ENCODE measurements around the gene NPY5R. TPM values are rescaled to one million over a fixed set of nuclear protein-coding genes. Genes with fewer than 3 reads are reported as not detected.
A peak's percentile ranks its signal among the peaks of the same experiment; 100 is the strongest.

The NPY5R gene
- total RNA-seq, 1 experiment from 2014 or later, result not detected

DNA sequence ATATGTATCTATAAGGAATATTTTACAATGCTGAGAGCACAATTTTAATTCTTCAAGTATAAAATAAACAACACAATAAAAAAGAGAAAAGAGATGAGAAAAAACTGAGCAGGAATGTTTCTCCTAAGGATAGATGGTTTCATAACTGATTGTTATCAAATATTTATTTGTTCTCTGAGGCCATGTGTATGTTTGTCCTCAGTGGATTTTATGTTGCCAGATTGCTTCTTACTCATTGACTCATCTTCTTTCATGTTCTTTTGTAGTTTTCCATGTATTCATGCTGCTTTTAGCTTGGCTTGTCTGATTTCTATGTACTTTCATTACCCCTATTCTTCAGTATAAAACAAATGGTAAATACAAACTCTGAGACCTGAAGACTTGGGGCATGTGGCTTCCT is 41.2 kb downstream of the NPY5R start:
- DNase-seq (ENCODE audit: low read depth), result no peak

DNA sequence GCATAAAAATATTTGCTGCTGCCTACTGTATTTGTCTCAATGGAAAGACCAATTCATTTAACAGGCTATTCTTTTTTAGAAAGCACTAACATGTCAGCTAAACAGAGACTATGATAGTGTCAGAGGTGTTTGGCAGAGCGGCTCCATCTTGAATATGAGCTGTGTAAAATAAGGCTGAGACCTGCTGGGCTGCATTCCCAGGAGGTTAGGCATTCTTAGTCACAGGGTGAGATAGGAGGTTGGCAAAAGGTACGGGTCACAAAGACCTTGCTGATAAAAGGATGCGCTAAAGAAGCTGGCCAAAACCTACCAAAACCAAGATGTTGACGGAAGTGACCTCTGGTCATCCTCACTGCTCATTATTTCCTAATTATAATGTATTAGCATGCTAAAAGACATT is 41.8 kb downstream of the NPY5R start:
- DNase-seq (ENCODE audit: low read depth), result no peak

DNA sequence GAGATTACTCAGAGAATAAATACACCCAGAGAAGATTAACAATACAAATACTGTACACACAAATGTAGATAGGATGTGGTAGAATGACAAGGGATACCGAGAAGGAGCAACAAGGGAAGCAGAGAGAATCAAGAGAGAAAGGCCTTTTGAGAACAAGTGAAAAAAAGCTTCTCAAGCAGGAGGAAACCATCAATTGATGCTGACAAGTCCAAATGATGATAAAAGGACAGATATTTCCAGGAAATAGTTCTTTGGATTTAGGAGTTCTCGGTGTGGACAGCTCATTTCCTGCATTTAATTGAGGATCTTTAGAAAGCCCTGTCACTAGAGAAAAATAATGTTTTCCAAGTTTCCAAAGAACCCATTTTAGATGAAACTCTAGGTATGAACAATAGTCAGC is 48.1 kb downstream of the NPY5R start:
- no peak for DNase-seq (ENCODE audit: low read depth)

DNA sequence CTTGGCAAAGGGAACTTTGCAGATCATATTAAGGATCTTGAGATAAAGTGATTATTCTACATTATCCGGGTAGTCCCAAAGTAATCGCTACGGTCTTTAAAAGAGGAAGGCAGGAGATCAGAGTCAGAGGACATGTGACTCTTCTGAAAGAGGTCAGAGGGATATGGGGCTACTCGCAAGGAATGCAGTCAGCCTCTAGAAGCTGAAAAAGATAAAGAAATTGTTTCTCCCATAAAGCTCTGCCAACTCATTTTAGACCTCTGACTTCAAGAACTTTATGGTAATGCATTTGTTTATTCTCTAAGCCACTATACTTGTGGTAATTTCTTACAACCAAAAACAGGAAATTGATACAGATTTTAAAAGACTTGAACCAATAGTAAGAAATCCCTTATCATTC is 48.6 kb downstream of the NPY5R start:
- DNase-seq (ENCODE audit: low read depth), result no peak

GRCh38 chr4:163393471-163393870 is 49.8 kb downstream of the NPY5R start:
- no peak for DNase-seq (ENCODE audit: low read depth)

DNA sequence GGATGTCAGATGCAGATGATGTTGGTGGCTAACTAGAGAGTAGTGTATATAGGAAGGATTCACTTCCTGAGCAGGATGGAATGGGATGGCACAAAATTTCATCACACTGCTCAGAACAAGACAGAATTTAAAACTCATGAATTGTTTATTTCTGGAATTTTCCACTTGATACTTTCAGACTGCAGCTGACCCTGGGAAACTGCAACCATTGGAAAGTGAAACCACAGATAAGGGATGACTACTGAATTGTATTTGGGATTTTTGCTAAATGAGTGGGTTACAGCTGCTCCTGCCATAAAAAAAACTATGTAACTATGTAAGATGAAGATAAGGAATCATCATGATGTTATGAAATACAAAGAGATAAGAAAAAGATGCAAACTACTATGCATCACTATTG is 51.4 kb downstream of the NPY5R start:
- DNase-seq (ENCODE audit: low read depth), result peak; percentile 59

DNA sequence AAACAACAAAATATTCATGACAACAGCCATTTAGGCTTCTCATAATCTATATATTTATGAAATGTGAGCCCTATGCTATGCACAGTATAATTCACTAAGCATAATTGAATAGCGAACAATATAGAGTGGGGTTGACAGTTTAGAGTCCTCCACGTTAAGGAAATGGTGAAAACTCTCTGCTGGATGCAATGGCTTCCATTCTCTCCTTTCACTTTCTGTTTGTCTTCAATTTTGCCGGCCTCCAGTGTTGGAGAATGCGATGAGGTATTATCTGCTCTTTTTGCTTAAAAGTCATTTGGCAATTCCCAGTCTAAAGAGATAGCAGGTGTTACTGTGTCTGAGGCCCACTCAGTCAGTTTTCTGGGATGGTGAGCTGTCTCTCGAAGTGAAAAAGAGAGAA is 52.1 kb downstream of the NPY5R start:
- DNase-seq (ENCODE audit: low read depth), result peak; percentile 21

DNA sequence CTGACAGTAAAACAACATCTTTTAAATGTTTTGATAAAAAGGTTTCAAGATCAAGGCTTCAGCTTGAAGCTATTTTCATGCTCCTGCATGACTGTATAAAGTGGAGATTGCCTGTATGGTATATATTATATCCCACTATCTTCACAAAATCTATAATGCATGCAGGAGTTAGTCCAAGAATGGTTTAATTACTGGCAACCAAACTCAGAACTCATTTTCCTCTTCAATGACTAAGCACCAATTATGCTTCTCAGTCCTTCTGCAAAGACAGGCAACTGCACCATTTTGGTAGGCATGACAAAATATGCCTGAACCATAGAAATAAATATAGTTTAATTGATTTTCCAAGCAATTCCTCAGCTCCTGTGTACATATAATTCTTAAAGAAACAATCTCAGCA is 54.5 kb downstream of the NPY5R start:
- DNase-seq (ENCODE audit: low read depth), result no peak

GRCh38 chr4:163400911-163401310 is 57.2 kb downstream of the NPY5R start:
- DNase-seq (ENCODE audit: low read depth), result no peak

Other genes with a start within 250 kb of the NPY5R start
- 14.9 and 16.2 TPM in 2 replicates for gene NAF1, start 177.0 kb upstream of the NPY5R start, total RNA-seq (2014; rRNA removed)
- not detected in 2 replicates for gene NPY1R, start 11.3 kb upstream of the NPY5R start, total RNA-seq (2014; rRNA removed)
- not detected in 2 replicates for gene TKTL2, start 129.9 kb downstream of the NPY5R start, total RNA-seq (2014; rRNA removed)
- gene TMA16, start 150.8 kb downstream of the NPY5R start, total RNA-seq (2014; rRNA removed), result 37.7 and 40.3 TPM in 2 replicates

Measured in LHCN-M2 (cell line).